ENCODE results near the gene ZNF70.

The ZNF70 gene

GRCh38 chr22:23786261-23786710 is 35.4 kb upstream of the ZNF70 start:
- Histone ChIP-seq H3K9me3 (ENCODE audit: control insufficient read depth, low read length) (no peaks in the 10 kb centered on the region), H3K4me1 (ENCODE audit: control insufficient read depth, insufficient read depth, low read length) (peaks cover 36% of the 10 kb centered on the region), H3K36me3 (ENCODE audit: control insufficient read depth, insufficient read depth, low read length, severe bottlenecking) (no peaks in the 10 kb centered on the region), H3K4me3 (ENCODE audit: low read length) (peak overlapping the region; percentile 94), H3K27me3 (replicated peaks; ENCODE audit: control insufficient read depth, insufficient read depth, low read length) (peaks cover 2% of the 10 kb centered on the region), H3K9ac (ENCODE audit: low read length) (peak overlapping the region; percentile 99)
- DNase-seq (ENCODE audit: low read depth), result no peak

- peak; percentile 62 for DNase-seq (ENCODE audit: low read depth)
- peaks cover 32% of the 10 kb centered on the region for H3K4me1 ChIP-seq (ENCODE audit: control insufficient read depth, insufficient read depth, low read length)
- H3K27me3 ChIP-seq (replicated peaks; ENCODE audit: control insufficient read depth, insufficient read depth, low read length), result peaks cover 2% of the 10 kb centered on the region
- no peaks in the 10 kb centered on the region for H3K36me3 ChIP-seq (ENCODE audit: control insufficient read depth, insufficient read depth, low read length, severe bottlenecking)
- no peak overlapping the region for H3K9ac ChIP-seq (ENCODE audit: low read length)
- no peak overlapping the region for H3K4me3 ChIP-seq (ENCODE audit: low read length)
- no peaks in the 10 kb centered on the region for H3K9me3 ChIP-seq (ENCODE audit: control insufficient read depth, low read length)
Measured at GRCh38 chr22:23784215-23784732, 33.4 kb upstream of the ZNF70 start.

DNA sequence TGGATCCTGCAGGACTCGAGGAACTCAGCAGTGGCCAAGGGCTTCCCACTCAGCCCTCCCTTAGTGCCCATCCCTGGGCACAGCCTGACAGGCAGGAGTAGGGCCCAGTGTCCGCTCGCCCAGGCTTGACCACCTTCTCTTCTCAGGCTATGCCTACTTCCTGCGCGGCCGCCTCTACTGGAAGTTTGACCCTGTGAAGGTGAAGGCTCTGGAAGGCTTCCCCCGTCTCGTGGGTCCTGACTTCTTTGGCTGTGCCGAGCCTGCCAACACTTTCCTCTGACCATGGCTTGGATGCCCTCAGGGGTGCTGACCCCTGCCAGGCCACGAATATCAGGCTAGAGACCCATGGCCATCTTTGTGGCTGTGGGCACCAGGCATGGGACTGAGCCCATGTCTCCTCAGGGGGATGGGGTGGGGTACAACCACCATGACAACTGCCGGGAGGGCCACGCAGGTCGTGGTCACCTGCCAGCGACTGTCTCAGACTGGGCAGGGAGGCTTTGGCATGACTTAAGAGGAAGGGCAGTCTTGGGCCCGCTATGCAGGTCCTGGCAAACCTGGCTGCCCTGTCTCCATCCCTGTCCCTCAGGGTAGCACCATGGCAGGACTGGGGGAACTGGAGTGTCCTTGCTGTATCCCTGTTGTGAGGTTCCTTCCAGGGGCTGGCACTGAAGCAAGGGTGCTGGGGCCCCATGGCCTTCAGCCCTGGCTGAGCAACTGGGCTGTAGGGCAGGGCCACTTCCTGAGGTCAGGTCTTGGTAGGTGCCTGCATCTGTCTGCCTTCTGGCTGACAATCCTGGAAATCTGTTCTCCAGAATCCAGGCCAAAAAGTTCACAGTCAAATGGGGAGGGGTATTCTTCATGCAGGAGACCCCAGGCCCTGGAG is 32.6 kb upstream of the ZNF70 start:
- no peaks in the 10 kb centered on the region for H3K36me3 ChIP-seq (ENCODE audit: control insufficient read depth, insufficient read depth, low read length, severe bottlenecking)
- peaks cover 30% of the 10 kb centered on the region for H3K4me1 ChIP-seq (ENCODE audit: control insufficient read depth, insufficient read depth, low read length)
- H3K9ac ChIP-seq (ENCODE audit: low read length), result no peak overlapping the region
- DNase-seq (ENCODE audit: low read depth), result no peak
- peaks cover 2% of the 10 kb centered on the region for H3K27me3 ChIP-seq (replicated peaks; ENCODE audit: control insufficient read depth, insufficient read depth, low read length)
- no peaks in the 10 kb centered on the region for H3K9me3 ChIP-seq (ENCODE audit: control insufficient read depth, low read length)
- no peak overlapping the region for H3K4me3 ChIP-seq (ENCODE audit: low read length)

- no peaks in the 10 kb centered on the region for H3K36me3 ChIP-seq (ENCODE audit: control insufficient read depth, insufficient read depth, low read length, severe bottlenecking)
- DNase-seq (ENCODE audit: low read depth), result no peak
- no peak overlapping the region for H3K4me3 ChIP-seq (ENCODE audit: low read length)
- H3K4me1 ChIP-seq (ENCODE audit: control insufficient read depth, insufficient read depth, low read length), result peaks cover 22% of the 10 kb centered on the region
- H3K9ac ChIP-seq (ENCODE audit: low read length), result no peak overlapping the region
- H3K9me3 ChIP-seq (ENCODE audit: control insufficient read depth, low read length), result no peaks in the 10 kb centered on the region
- peaks cover 2% of the 10 kb centered on the region for H3K27me3 ChIP-seq (replicated peaks; ENCODE audit: control insufficient read depth, insufficient read depth, low read length)
Measured at GRCh38 chr22:23782703-23783102, 31.8 kb upstream of the ZNF70 start.

GRCh38 chr22:23782252-23782651 is 31.3 kb upstream of the ZNF70 start:
- no peaks in the 10 kb centered on the region for H3K36me3 ChIP-seq (ENCODE audit: control insufficient read depth, insufficient read depth, low read length, severe bottlenecking)
- peaks cover 22% of the 10 kb centered on the region for H3K4me1 ChIP-seq (ENCODE audit: control insufficient read depth, insufficient read depth, low read length)
- H3K27me3 ChIP-seq (replicated peaks; ENCODE audit: control insufficient read depth, insufficient read depth, low read length), result peaks cover 2% of the 10 kb centered on the region
- H3K9me3 ChIP-seq (ENCODE audit: control insufficient read depth, low read length), result no peaks in the 10 kb centered on the region
- no peak for DNase-seq (ENCODE audit: low read depth)
- H3K4me3 ChIP-seq (ENCODE audit: low read length), result no peak overlapping the region
- H3K9ac ChIP-seq (ENCODE audit: low read length), result no peak overlapping the region

DNA sequence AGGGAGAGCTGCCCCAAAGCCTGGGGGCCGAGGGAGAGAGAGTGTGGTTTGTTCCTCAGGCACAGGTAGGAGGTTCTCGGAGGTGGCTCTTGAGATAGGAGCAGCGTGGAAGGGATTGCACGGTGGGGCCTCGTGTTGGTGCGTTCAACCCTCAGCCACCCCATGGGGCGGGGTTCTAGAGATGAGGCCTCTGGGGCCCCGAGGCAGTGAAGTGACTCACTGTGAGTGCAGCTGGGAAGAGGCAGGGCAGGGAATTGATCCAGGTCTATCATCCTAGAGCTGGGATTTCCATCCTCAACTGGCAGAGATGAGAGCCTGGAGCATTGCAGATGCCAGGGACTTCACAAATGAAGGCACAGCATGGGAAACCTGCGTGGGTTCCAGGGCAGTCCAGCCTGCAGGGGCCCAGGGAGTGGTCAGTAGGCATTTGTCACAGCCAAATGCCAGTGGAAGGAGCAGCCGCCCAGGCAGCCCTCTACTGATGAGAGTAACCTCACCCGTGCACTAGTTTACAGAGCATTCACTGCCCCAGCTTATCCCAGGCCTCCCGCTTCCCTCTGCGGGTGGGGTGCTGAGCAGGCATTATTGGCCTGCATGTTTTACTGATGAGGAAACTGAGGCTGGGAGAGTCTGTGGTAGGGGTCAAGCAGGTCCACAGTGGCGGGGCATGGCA is 30.7 kb upstream of the ZNF70 start:
- no peaks in the 10 kb centered on the region for H3K9me3 ChIP-seq (ENCODE audit: control insufficient read depth, low read length)
- H3K27me3 ChIP-seq (replicated peaks; ENCODE audit: control insufficient read depth, insufficient read depth, low read length), result peaks cover 2% of the 10 kb centered on the region
- peaks cover 22% of the 10 kb centered on the region for H3K4me1 ChIP-seq (ENCODE audit: control insufficient read depth, insufficient read depth, low read length)
- H3K9ac ChIP-seq (ENCODE audit: low read length), result peak overlapping the region; percentile 4
- peak; percentile 85 for DNase-seq (ENCODE audit: low read depth)
- H3K4me3 ChIP-seq (ENCODE audit: low read length), result no peak overlapping the region
- no peaks in the 10 kb centered on the region for H3K36me3 ChIP-seq (ENCODE audit: control insufficient read depth, insufficient read depth, low read length, severe bottlenecking)

- peak overlapping the region; percentile 4 for H3K9ac ChIP-seq (ENCODE audit: low read length)
- no peaks in the 10 kb centered on the region for H3K36me3 ChIP-seq (ENCODE audit: control insufficient read depth, insufficient read depth, low read length, severe bottlenecking)
- DNase-seq (ENCODE audit: low read depth), result no peak
- no peaks in the 10 kb centered on the region for H3K9me3 ChIP-seq (ENCODE audit: control insufficient read depth, low read length)
- peaks cover 2% of the 10 kb centered on the region for H3K27me3 ChIP-seq (replicated peaks; ENCODE audit: control insufficient read depth, insufficient read depth, low read length)
- no peak overlapping the region for H3K4me3 ChIP-seq (ENCODE audit: low read length)
- peaks cover 16% of the 10 kb centered on the region for H3K4me1 ChIP-seq (ENCODE audit: control insufficient read depth, insufficient read depth, low read length)
Measured at GRCh38 chr22:23781065-23781464, 30.2 kb upstream of the ZNF70 start.

DNA sequence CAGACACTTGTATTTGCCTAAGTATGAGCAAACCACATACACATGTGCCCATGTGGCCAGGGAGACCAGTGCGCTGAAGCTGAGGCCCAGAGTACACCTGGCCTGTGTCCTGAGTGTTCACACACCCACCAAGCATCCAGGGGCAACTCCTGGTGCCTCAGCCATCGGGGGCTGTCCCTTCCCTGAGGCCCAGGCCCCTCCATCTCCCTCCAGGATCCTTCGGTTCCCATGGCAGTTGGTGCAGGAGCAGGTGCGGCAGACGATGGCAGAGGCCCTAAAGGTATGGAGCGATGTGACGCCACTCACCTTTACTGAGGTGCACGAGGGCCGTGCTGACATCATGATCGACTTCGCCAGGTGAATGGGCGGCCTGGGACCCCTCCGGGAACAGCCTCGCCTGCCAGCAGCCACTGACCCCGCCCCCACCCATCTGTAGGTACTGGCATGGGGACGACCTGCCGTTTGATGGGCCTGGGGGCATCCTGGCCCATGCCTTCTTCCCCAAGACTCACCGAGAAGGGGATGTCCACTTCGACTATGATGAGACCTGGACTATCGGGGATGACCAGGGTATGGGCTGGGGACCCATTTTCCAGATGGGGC is 29.3 kb upstream of the ZNF70 start:
- Histone ChIP-seq H3K9ac (ENCODE audit: low read length) (no peak overlapping the region), H3K4me1 (ENCODE audit: control insufficient read depth, insufficient read depth, low read length) (peaks cover 17% of the 10 kb centered on the region), H3K4me3 (ENCODE audit: low read length) (no peak overlapping the region), H3K36me3 (ENCODE audit: control insufficient read depth, insufficient read depth, low read length, severe bottlenecking) (no peaks in the 10 kb centered on the region), H3K9me3 (ENCODE audit: control insufficient read depth, low read length) (no peaks in the 10 kb centered on the region), H3K27me3 (replicated peaks; ENCODE audit: control insufficient read depth, insufficient read depth, low read length) (peaks cover 2% of the 10 kb centered on the region)
- no peak for DNase-seq (ENCODE audit: low read depth)

DNA sequence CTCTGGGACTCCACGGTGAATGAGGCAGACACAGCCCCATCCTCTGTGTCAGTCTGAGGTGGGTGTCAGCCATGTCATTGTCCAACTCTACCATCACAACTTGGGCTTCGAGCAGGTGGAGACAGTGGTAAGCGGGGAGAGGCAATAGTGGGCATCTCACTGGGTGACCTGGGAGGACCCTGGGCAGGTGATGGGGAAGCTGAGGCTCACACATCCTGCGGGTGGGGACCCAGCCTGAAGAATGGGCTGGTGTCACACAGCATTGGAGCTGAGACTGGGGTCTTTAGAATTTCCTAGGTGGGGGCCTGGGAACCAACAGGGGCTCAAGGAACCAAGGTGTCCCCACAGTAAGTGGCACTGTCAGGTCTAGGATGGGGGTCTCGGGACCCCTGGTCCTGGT is 28.8 kb upstream of the ZNF70 start:
- H3K36me3 ChIP-seq (ENCODE audit: control insufficient read depth, insufficient read depth, low read length, severe bottlenecking), result no peaks in the 10 kb centered on the region
- H3K4me3 ChIP-seq (ENCODE audit: low read length), result no peak overlapping the region
- H3K27me3 ChIP-seq (replicated peaks; ENCODE audit: control insufficient read depth, insufficient read depth, low read length), result peaks cover 2% of the 10 kb centered on the region
- no peak overlapping the region for H3K9ac ChIP-seq (ENCODE audit: low read length)
- H3K9me3 ChIP-seq (ENCODE audit: control insufficient read depth, low read length), result no peaks in the 10 kb centered on the region
- H3K4me1 ChIP-seq (ENCODE audit: control insufficient read depth, insufficient read depth, low read length), result peaks cover 21% of the 10 kb centered on the region
- DNase-seq (ENCODE audit: low read depth), result no peak

GRCh38 chr22:23779083-23779482 is 28.2 kb upstream of the ZNF70 start:
- no peaks in the 10 kb centered on the region for H3K36me3 ChIP-seq (ENCODE audit: control insufficient read depth, insufficient read depth, low read length, severe bottlenecking)
- no peak for DNase-seq (ENCODE audit: low read depth)
- H3K9me3 ChIP-seq (ENCODE audit: control insufficient read depth, low read length), result no peaks in the 10 kb centered on the region
- no peak overlapping the region for H3K4me3 ChIP-seq (ENCODE audit: low read length)
- H3K27me3 ChIP-seq (replicated peaks; ENCODE audit: control insufficient read depth, insufficient read depth, low read length), result peaks cover 2% of the 10 kb centered on the region
- no peak overlapping the region for H3K9ac ChIP-seq (ENCODE audit: low read length)
- peaks cover 26% of the 10 kb centered on the region for H3K4me1 ChIP-seq (ENCODE audit: control insufficient read depth, insufficient read depth, low read length)

- Histone ChIP-seq H3K9me3 (ENCODE audit: control insufficient read depth, low read length) (no peaks in the 10 kb centered on the region), H3K4me3 (ENCODE audit: low read length) (no peak overlapping the region), H3K27me3 (replicated peaks; ENCODE audit: control insufficient read depth, insufficient read depth, low read length) (peaks cover 2% of the 10 kb centered on the region), H3K4me1 (ENCODE audit: control insufficient read depth, insufficient read depth, low read length) (peaks cover 28% of the 10 kb centered on the region), H3K9ac (ENCODE audit: low read length) (no peak overlapping the region), H3K36me3 (ENCODE audit: control insufficient read depth, insufficient read depth, low read length, severe bottlenecking) (no peaks in the 10 kb centered on the region)
- no peak for DNase-seq (ENCODE audit: low read depth)
Measured at GRCh38 chr22:23778577-23778900, 27.6 kb upstream of the ZNF70 start.

Data from adipocyte (in vitro differentiated cells).